K562 (cell line): ENCODE results near the gene ATRNL1. TPM values are rescaled to one million over a fixed set of nuclear protein-coding genes. Genes with fewer than 3 reads are reported as not detected.

Source experiments
- ATAC-seq: fragments of 200-7000 bp; cut with Tn5 transposase; 3 replicates; pipeline ENCODE4 v1.9.1; 2020; ENCODE audit warnings: moderate library complexity
- BruUV-seq: library from RNA; stranded (reverse); fragments of 400-500 nt; replicated peaks from 2 replicates; lab custom pipeline; 2021; lab: Mats Ljungman, UMichigan
- CTCF ChIA-PET: fragments of 300-600 bp; formaldehyde crosslinking; extraction: SDS; loops from one replicate; lab custom pipeline; 2021; ENCODE audit warnings: low intra/inter-chr PET ratio; lab: Yijun Ruan, JAX
- POLR2A ChIA-PET: fragments of 300-600, 350-650 bp; sonication (Branson Sonifier 250); formaldehyde crosslinking; extraction: SDS; loops from one replicate; lab custom pipeline; 2021; ENCODE audit warnings: antibody characterized with exemption, inconsistent platforms; lab: Yijun Ruan, JAX
- DNase-seq, 4 experiments: peaks; one replicate each; pipeline versions ENCODE4 v3.0.0 to v3.0.0-alpha.2; 2011 to 2018; ENCODE audit warnings: low spot score in 3 of 4, mixed read lengths in 3 of 4; ENCODE audit errors: extremely low read depth in 1 of 4
- FAIRE-seq: peaks from 2 replicates; lab custom pipeline; 2011; peaks lifted over from hg19 to GRCh38; lab: Jason Lieb, UNC
- H2AFZ ChIP-seq: 2 replicates; pipeline ENCODE4 v1.6.0; 2011; ENCODE audit warnings: low read depth, low read length, control low read depth, inconsistent platforms
- H3K27ac ChIP-seq: fragments of 200-600 bp; 3 replicates; pipeline ENCODE4 v1.8.0; 2011; ENCODE audit warnings: low read depth, mild to moderate bottlenecking, control low read depth, inconsistent platforms, low read length, moderate library complexity, mixed read lengths; ENCODE audit errors: extremely low read depth
- H3K27me3 ChIP-seq, 2 experiments: fragments of 300-600 bp in 1 of 2; 2 replicates in 1 of 2; 3 replicates in 1 of 2; pipeline versions ENCODE4 v1.6.0 to v1.8.0; 2011; ENCODE audit warnings: inconsistent platforms in 2 of 2, low read length in 2 of 2, mild to moderate bottlenecking in 1 of 2, mixed read lengths in 1 of 2, moderate library complexity in 1 of 2; ENCODE audit not compliant: control insufficient read depth in 2 of 2, insufficient read depth in 2 of 2
- H3K36me3 ChIP-seq: fragments of 300-600 bp; 3 replicates; pipeline ENCODE4 v1.8.0; 2011; ENCODE audit warnings: mild to moderate bottlenecking, low read length, inconsistent platforms; ENCODE audit not compliant: control insufficient read depth, insufficient read depth
- H3K4me1 ChIP-seq, 2 experiments: fragments of 200-600 bp in 1 of 2; replicated peaks in 1 of 2; 2 replicates in 1 of 2; 3 replicates in 1 of 2; pipeline versions ENCODE4 v1.5.1 to v1.8.0; 2011; ENCODE audit warnings: inconsistent platforms in 2 of 2, low read length in 2 of 2, mild to moderate bottlenecking in 1 of 2, mixed read lengths in 1 of 2, moderate library complexity in 1 of 2; ENCODE audit not compliant: control insufficient read depth in 2 of 2, insufficient read depth in 2 of 2
- H3K4me2 ChIP-seq: 2 replicates; pipeline ENCODE4 v1.6.1; 2011; ENCODE audit warnings: low read length, control low read depth, inconsistent platforms, mixed read lengths; ENCODE audit not compliant: insufficient read depth
- H3K4me3 ChIP-seq: fragments of 200-600 bp; sonication (generic), shearing (Covaris generic); 2 replicates; pipeline ENCODE4 v1.5.1; 2016; ENCODE audit warnings: control low read depth, inconsistent platforms
- H3K79me2 ChIP-seq: fragments of 200-600 bp; 3 replicates; pipeline ENCODE4 v1.8.0; 2011; ENCODE audit warnings: low read length, inconsistent platforms; ENCODE audit not compliant: control insufficient read depth, insufficient read depth
- H3K9ac ChIP-seq, 2 experiments: 2 replicates each; pipeline versions ENCODE4 v1.6.0 to v1.6.1; 2011; ENCODE audit warnings: low read depth in 2 of 2, low read length in 2 of 2, control low read depth in 1 of 2, inconsistent platforms in 1 of 2, mild to moderate bottlenecking in 1 of 2, mixed read lengths in 1 of 2; ENCODE audit not compliant: insufficient read depth in 1 of 2
- H3K9me1 ChIP-seq: one replicate; pipeline ENCODE4 v1.6.0; 2011; ENCODE audit warnings: inconsistent platforms, mild to moderate bottlenecking, low read length, moderate library complexity; ENCODE audit not compliant: control insufficient read depth, insufficient read depth
- H3K9me3 ChIP-seq: replicated peaks from 2 replicates; pipeline ENCODE4 v1.5.1; 2011; ENCODE audit warnings: low read depth, low read length, inconsistent platforms; ENCODE audit not compliant: control insufficient read depth, insufficient read depth
- H4K20me1 ChIP-seq: replicated peaks from 2 replicates; pipeline ENCODE4 v1.6.1; 2011; ENCODE audit warnings: low read length, inconsistent platforms, mixed read lengths; ENCODE audit not compliant: control insufficient read depth, insufficient read depth
- ETV1 ChIP-seq: fragments of 450-650 bp; conservative IDR thresholded peaks from 2 replicates; pipeline ENCODE4 v1.6.1; 2016; ENCODE audit warnings: missing genetic modification characterization, control low read depth, low read depth, missing compliant biosample characterization
- HLTF ChIP-seq: fragments of 450-650 bp; IDR thresholded peaks from 2 replicates; pipeline ENCODE4 v1.6.1; 2016
- HMG20B ChIP-seq: fragments of 250-450 bp; sonication (Bioruptor Pico); IDR thresholded peaks from 2 replicates; pipeline ENCODE4 v1.5.0; 2021; ENCODE audit warnings: mild to moderate bottlenecking
- IRF2 ChIP-seq: sonication (generic); formaldehyde crosslinking; IDR thresholded peaks from 2 replicates; pipeline ENCODE4 v1.8.1; 2022; ENCODE audit warnings: mild to moderate bottlenecking, missing genetic modification reagents
- KDM5B ChIP-seq: fragments of 200-600 bp; sonication (generic); IDR thresholded peaks from 2 replicates; pipeline ENCODE4 v1.6.1; 2012; ENCODE audit warnings: low read depth, mild to moderate bottlenecking, moderate library complexity, low read length, control low read depth, inconsistent platforms; ENCODE audit not compliant: insufficient replicate concordance
- MAFK ChIP-seq: IDR thresholded peaks from 2 replicates; pipeline ENCODE4 v1.6.1; 2011; ENCODE audit warnings: low read length, improper control_type of control experiment
- TBL1XR1 ChIP-seq, 2 experiments: IDR thresholded peaks; 2 replicates each; pipeline ENCODE4 v1.6.1; 2012; ENCODE audit warnings: improper control_type of control experiment in 2 of 2, low read length in 2 of 2, mild to moderate bottlenecking in 1 of 2
- ZNF217 ChIP-seq: sonication (generic); formaldehyde crosslinking; IDR thresholded peaks from 2 replicates; pipeline ENCODE4 v1.8.0; 2022; ENCODE audit warnings: mild to moderate bottlenecking, missing genetic modification reagents
- WGBS: fragments of 100-300 bp; shearing (Covaris generic); methylation state at CpG from one replicate; pipeline ENCODE4 v1.1.6; 2016; ENCODE audit warnings: low coverage, mixed read lengths; ENCODE audit not compliant: insufficient coverage; ENCODE audit errors: missing lambda C conversion rate; 5-methylcytosine and 5-hydroxymethylcytosine counted together
- in situ Hi-C: fragments of 300-500 bp; cut with MboI; formaldehyde crosslinking; loops from 4 replicates; pipeline ENCODE4 v1.15.0; 2018; ENCODE audit warnings: inconsistent platforms, mixed read lengths
- intact Hi-C: fragments of 100-400 bp; cut with micrococcal nuclease; formaldehyde crosslinking; loops from 2 replicates; pipeline ENCODE4 v1.14.2; 2022
- polyA plus RNA-seq, 8 experiments: library from polyadenylated mRNA; depleted of rRNA in 4 of 8; stranded (reverse) in 5 of 8; unstranded in 3 of 8; fragments of >200 nt; fragmentation: Nextera tagmentation in 2 of 8; fragmentation: Illumina TruSeq in 1 of 8; extraction: Ambion mirVana in 2 of 8; extraction: Trizol in 1 of 8; gene quantifications; 2 replicates each; pipeline versions ENCODE4 v1.2.1 to v1.2.3, GENCODE V29; 2011 to 2014; ENCODE audit warnings: inconsistent platforms in 1 of 8, missing spikeins in 1 of 8
- total RNA-seq, 7 experiments: library from RNA; depleted of rRNA in 6 of 7; stranded (reverse); fragments of >200 nt in 6 of 7; fragmentation: Illumina TruSeq in 2 of 7; extraction: Trizol in 2 of 7; gene quantifications; 2 replicates each; pipeline versions ENCODE4 v1.2.1 to v1.2.3, GENCODE V29; 2011 to 2021; ENCODE audit warnings: low replicate concordance in 1 of 7
- TF ChIP-seq, protein P1 (sequence below): fragments of 250-450 bp; sonication (Bioruptor Pico); IDR thresholded peaks from 2 replicates; pipeline ENCODE4 v1.4.0; 2020; ENCODE audit warnings: mild to moderate bottlenecking, moderate library complexity

Gene ATRNL1
- total and polyA plus RNA-seq, 9 of the 15 experiments (the other 6 are each of a cell fraction or from before 2014, with no cell fraction given) = 0.18 TPM; not detected in 8

GRCh38 chr10:115937768-115938056 lies 844.5 kb downstream of the ATRNL1 start:
- Histone ChIP-seq H3K4me3 (no peak overlapping the region), H3K9ac (no peak overlapping the region), H3K36me3 (no peaks in the 10 kb centered on the region), H2AFZ (no peak overlapping the region), H3K9me3 (no peaks in the 10 kb centered on the region), H3K27me3 (no peaks in the 10 kb centered on the region), H4K20me1 (no peaks in the 10 kb centered on the region), H3K9me1 (no peaks in the 10 kb centered on the region), H3K79me2 (no peaks in the 10 kb centered on the region), H3K4me1 (no peaks in the 10 kb centered on the region), H3K4me2 (no peak overlapping the region), H3K27ac (no peak overlapping the region)
- in situ Hi-C loops (no loop called here), intact Hi-C loops (no loop called here)
- BruUV-seq = no TSS peak
- ATAC-seq (no peak), FAIRE-seq (no peak), DNase-seq (no peak)
- TF ChIP-seq HMG20B (CRISPR knock-in tag) (no peak), IRF2 (CRISPR knock-in tag) (no peak), MAFK (no peak), KDM5B (no peak), ZNF217 (no peak), HLTF (no peak), TBL1XR1 (IDR thresholded peaks at IDR 0.05; ENCODE audit: low read length in 2 of 2) (no peak), ETV1 (tag) (no peak)
- TF ChIP-seq, protein P1, sequence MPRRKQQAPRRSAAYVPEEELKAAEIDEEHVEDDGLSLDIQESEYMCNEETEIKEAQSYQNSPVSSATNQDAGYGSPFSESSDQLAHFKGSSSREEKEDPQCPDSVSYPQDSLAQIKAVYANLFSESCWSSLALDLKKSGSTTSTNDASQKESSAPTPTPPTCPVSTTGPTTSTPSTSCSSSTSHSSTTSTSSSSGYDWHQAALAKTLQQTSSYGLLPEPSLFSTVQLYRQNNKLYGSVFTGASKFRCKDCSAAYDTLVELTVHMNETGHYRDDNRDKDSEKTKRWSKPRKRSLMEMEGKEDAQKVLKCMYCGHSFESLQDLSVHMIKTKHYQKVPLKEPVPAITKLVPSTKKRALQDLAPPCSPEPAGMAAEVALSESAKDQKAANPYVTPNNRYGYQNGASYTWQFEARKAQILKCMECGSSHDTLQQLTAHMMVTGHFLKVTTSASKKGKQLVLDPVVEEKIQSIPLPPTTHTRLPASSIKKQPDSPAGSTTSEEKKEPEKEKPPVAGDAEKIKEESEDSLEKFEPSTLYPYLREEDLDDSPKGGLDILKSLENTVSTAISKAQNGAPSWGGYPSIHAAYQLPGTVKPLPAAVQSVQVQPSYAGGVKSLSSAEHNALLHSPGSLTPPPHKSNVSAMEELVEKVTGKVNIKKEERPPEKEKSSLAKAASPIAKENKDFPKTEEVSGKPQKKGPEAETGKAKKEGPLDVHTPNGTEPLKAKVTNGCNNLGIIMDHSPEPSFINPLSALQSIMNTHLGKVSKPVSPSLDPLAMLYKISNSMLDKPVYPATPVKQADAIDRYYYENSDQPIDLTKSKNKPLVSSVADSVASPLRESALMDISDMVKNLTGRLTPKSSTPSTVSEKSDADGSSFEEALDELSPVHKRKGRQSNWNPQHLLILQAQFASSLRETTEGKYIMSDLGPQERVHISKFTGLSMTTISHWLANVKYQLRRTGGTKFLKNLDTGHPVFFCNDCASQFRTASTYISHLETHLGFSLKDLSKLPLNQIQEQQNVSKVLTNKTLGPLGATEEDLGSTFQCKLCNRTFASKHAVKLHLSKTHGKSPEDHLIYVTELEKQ (CRISPR knock-in tag) = no peak
- ChIA-PET POLR2A (no interaction called here), CTCF (no interaction called here)
- 5% methylated on average over 3 of the region's 3 CpGs for WGBS
